Stimulated activated CD8-positive, alpha-beta memory T cell treated with anti-CD3 and anti-CD28 coated beads, Interleukin-2, amount 100 ng/mL, for 1 hour (primary cell): ENCODE data around the gene FARP1.

ENCODE experiments used
- DNase-seq, 2 donors: peaks; one replicate each; pipeline ENCODE4 v3.0.0-alpha.2; 2020; ENCODE audit warnings: low read depth in 2 of 2

Gene FARP1

DNA sequence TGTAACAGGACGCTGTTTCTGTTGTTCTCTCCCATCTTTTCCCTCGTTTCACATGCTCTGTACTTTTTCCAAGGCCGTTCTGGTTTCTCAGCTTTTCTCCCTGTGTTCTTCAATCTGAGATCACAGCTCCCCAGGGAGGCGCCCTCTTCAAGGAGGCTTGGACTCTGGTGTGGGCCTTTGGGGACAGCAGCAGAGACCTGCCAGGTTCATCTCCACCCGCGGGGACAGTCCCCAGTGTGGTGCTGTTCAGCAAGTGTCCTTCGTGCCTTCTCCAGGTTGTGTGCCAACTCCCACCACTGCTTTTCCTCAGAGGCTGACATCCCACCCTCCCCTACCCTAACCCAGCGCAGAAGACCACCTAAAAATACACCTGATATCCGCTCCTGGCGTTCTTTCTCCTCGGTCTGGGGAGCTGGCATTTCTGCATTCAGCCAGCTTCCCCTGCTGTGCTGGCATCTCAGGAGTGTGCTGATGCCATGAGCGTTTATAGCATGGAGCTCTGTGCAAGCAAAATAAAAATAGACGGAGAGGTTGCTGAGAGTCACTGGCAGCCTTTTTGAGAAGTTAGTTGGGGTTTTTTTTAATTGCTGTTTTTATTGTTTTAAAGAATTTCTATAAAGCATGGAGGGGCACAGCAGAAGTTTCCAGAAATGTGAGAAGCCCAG, 284.6 kb downstream of the FARP1 start:
- DNase-seq = no peak

DNA sequence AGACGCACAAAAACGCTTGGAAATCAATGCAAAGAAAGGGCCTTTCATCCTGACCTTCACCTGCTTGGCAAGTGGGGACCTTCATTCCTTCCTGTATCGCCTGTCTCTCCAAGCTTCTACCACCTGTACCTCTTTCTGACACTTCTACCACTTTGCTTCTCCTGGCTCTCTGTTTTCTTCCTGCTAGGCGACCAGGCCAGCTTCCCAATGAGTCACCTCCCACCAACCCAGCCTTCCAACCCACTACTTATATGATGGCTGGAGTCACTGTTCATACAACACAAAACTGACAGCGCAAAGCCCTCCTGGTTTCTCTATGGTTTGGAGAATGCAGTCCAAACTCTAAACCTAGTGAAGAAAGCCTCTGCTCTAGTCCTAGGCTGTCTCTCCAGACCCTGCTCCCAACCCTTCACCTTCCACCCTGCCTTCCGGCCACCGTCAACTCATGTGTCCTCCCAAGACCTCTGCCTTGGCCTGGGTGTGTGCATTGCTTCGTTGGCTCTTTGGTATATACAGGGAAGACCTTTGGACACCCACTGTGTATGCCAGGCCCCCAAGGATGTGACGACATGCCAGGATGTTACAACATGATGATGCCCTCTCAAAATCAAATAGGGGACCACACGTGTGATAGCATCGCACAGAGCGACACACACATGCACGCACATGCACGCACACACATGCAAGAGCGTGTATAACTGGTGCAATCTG, 285.5 kb downstream of the FARP1 start:
- no peak for DNase-seq

DNA sequence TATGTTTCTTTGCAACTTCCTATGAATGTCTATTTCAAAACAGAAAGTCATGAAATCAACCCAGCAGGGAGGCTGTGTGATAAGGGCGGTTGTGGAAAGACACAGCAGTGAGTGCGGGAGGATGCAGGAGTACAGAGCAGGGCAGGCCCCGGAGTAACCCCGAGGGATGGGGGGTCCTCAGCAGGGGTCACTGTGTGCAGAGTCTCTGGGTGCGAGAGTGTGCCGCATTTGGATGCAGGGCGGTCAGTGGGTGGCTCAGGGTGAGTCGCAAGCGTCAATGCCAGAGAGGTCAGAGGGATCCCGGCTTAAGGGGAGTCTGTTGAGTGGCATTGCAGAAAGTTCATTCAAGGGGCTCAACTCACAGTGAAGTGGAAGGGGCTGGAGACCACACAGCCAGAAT, 286.2 kb downstream of the FARP1 start:
- no peak for DNase-seq

DNA sequence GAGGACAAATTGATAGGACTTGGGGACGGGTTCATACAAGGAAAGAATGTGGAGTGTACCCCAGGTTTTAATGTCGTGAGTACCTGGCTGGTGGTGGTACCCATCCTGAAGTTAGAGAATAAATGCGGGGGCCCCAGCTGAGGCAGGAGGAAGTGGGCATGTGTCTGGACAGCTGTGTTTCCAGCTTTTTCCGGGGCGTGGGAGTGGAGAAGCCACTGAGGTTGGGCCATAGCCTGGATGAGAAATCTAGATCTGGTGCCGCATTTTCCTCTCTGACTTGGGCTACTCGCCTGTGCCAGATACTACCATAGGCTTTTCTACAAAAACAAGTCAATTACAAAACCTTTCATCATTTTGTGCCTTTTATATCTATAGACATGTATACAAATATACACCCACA, 286.6 kb downstream of the FARP1 start:
- DNase-seq = no peak

DNA sequence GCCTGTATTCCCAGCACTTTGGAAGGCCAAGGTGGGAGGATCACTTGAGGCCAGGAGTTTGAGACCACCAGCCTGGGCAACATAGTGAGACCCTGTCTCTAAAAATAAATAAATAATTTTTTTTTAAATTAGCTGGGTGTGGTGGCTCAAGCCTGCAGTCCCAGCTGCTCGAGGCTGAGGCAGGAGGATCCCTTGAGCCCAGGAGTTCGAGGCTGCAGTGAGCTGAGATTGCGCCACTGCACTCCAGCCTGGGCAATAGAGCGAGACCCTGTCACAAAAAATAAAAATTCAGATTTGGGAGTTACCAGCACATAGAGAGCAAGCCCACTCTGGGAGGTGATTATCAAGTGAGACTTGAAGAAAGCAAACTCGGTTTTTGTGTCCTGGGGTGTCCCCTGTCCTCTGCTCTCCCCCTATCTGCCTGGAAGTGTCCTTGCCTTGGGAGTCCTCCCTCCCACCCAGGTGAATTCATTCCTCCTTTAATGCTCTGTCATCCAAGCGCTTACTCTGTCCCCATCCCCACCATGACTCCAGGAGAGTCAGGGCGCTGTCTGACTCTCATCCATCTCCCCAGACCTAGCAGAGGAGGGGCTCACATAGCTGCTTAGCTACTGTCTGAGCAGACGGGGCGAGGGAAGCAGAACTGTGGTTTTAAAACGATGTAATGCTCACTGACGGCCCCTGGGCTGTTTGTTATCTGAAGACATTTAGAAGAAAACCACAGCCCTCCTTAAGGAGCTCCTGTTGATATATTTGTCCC, 287.3 kb downstream of the FARP1 start:
- no peak for DNase-seq

DNA sequence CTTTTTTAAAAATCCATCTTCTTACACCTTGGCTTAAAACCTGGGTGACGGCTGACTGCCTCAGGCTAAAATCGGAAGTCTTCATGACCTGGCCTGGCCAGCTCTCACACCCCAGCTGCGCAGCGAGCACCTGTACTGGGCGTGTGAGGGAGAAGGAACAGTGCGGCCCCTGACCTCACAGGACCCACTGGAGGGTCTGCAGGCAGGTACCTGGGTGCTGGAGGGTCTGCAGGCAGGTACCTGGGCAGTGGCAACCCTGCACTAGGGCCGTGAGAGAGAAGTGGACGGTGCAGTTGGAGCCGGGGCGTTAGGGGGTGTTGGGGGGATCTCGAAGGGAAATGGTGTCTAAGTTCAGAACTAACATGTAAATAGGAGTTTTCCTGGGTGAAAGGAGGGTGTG, 289.7 kb downstream of the FARP1 start:
- no peak for DNase-seq

DNA sequence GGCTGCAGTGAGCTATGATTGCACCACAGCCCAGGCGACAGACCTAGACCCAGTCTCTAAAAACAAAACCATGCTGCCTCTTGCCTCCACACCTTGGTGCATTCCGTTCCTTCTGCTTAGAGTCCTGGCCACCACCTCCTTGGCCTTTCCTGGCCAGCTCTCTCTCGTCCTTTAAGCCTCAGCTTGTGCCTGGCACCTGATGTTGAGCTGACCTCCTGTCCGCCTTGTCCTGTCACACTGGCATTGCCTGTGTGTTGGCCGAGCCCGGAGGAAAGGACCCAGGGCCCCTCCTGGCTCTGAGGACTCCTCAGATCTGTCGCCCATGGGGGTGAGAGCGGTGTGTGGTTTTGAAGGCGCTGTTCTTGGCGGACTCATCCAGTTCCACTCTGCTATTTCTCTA, 290.8 kb downstream of the FARP1 start:
- DNase-seq = no peak

DNA sequence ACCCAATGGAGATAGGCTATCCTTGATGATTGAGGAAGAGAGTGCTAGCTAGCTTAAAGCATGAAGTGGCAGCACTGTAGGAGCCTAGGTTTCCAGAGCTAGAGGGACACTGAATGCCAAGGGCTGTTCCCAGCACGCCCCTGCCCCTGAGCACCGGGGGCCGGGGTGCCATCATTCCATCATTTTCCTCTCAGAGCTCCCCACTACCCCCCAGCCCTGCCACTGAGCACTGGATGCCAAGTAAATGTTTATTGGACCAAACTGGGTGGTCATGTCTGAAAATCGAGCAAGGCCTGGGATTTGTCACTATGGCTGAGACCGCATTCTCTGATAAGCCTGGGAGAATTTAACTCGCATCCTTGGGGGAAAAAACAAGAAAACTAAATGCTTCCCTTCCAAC, 291.2 kb downstream of the FARP1 start:
- DNase-seq = no peak

DNA sequence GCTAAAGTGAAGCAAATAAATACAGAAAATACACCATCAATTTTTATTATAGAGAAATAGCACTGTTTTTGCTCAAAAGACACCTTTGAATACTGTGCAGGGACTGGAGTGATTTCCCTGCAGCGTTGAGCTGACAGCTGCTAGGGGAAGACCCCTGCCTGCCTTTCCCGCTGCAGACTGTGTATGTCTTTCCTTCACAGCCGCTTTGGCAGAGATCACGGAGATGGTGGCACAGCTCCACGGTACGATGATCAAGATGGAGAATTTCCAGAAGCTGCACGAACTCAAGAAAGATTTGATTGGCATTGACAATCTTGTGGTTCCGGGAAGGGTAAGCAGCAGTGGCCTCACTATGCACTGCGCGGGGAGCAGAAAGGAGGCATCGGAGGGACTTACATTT, 292.5 kb downstream of the FARP1 start:
- no peak for DNase-seq

DNA sequence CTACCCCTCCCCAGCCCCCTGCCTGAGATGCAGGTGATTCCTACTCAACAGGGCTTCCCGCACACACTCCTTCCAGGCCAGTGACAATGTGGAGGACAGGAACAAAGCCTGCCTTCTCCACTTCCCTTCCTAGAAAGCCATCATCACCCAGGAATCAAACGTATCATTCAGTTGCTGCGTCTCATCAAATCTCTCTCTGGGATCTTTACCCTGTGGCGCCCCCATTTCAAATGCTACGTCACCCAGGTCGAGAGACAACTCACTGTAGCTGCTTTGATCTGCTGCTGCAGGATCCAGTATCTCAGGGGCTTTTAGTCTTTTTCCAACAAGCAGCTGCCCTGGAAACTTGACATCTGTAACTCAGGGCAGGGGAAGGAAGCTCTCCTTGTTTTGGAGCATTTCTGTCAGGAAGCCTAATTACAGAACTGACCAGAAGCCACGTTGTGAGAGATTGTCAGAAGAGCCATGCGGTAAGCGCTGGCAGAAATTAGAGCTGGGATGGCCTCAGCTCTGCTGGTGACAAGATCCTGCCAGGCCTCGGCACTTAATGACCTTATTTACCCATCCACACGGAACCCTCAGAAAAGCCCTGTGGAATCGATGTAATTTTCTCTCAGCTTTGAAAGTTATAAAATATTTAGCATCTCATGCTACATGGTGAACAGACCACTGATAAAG, 293.5 kb downstream of the FARP1 start:
- no peak for DNase-seq

DNA sequence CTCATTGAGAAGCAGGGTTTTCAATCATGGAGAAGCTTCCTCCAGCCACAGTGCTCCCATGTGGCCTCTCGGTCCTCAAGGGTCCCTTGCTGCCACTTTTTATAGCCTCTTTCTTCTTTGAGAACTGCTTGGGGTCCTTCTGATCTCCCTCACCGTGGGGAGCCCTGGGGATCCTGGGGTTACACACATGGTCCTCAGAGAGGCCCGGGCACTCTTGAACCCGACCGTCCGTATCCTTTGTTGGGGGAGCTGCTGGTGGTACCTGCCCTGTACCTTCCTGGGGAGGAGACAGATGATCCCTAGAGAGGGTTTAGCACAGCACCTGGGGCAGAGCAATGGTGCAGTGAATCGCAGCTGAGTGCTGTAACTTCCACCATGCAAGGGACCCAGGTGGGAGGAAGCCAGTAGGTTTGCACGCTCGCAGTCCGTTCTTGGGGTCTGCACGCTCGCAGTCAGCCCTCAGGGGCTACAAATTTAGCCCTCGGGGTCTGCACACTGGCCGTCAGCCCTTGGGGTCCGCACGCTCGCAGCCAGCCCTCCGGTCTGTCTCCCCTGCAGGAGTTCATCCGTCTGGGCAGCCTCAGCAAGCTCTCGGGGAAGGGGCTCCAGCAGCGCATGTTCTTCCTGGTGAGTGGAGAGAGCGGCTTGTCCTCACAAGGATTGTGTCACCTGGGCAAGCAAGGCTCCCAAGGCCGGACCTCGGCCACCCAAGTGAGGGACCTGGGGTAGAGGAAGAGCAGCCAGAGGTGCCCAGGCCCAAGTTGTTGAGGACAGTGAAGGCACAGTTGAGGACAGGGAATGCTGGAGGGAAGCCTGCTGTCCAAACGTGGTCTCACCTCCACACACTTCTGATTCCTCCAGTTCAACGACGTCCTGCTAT, 295.6 kb downstream of the FARP1 start:
- DNase-seq = no peak

DNA sequence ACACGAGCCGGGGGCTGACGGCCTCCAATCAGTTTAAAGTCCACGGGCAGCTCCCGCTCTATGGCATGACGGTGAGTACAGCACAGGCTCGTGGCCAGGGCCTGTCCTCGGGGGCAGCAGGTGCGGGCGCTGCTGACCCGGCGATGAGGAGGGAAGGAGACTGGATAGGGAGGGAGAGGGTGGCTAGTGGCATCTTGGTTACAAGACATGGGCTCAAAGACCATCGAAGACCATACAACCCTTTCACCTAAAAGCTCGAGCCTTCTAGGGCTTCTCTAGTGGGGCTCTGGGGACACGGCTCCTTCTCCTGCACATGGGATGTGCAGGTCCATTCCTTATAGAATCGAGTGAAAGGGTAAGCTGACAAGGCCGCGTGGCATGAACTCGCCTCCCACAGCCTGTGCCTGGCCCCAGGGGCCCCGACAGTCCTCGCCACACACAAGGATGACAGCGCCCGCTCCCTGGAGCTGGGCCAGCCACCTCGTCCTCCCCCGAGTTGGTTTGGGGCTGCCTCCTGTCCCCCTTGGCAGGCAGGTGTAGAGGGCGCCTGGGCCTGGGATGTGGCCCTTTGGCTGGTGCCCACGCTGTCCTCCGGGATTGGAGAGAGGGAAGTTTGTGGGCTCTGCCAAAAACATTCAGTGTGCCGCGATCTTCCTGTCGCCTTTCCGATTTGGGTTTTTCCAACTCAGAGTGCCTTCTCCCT, 296.4 kb downstream of the FARP1 start:
- no peak for DNase-seq

DNA sequence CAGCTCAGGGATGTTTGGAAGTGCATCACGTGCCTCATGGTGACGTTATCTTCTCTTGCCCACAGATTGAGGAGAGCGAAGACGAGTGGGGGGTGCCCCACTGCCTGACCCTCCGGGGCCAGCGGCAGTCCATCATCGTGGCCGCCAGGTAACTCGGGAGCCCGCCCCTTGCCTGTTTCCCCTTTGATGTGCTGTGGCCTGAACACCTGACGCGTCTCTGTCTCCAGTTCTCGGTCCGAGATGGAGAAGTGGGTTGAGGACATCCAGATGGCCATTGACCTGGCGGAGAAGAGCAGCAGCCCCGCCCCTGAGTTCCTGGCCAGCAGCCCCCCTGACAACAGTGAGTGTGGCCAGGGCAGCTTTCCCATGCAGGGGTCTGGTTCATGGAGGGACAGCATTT, 297.0 kb downstream of the FARP1 start:
- DNase-seq = no peak

DNA sequence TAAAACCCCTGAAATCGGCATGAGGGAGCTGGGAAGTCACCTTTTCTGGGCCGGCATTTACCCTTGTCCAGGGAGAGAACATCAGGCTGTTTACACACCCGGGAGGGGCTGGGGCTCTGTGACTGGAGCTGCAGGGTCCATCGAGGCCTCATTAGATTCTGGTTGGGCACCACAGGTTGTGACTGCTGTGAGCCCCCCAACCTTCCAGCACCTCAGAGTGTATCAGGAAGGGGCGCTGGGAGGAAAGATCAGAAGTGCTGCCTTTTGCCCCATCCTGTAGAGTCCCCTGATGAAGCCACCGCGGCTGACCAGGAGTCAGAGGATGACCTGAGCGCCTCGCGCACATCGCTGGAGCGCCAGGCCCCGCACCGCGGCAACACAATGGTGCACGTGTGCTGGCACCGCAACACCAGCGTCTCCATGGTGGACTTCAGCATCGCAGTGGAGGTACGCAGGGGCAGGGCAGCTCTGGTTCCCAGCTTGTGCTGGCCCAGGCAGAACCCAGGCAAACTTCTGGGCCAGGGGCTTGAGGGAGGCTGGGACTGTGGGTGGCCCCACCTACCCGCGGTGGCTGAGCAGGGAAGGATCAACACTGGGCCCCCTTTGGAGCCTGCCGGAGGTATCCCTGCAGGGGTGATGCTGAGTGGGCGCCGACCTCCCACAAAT, 297.6 kb downstream of the FARP1 start:
- DNase-seq = no peak

DNA sequence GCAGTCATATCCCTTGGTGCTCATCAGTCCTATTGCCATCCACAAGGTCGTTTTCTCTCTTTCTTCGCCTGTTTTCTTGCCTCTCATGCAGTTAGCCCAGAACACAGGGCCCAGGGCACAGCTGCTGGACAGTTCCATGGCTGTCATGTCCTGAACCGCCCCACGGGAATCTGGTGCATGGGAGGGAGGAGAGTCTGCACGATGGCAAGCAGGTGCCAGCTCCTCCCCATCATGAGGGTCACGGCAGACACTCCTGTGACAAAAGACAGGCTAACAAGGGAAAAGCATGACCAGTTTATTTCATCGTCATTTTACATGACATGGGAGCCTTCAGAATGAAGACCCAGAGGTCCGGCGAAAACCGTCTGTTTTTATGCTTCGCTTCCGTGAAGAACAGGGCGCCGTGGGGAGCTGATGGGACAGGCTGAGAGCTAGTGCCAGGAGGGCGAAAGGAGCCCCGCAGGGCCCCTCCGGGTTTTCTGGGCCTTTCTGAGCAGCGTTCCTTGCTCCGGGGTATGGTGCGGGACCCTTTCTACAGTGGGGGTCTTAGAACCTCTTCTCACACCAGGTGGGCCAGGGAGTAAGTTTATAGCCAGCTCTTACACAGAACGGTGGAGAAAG, 298.3 kb downstream of the FARP1 start:
- no peak for DNase-seq

DNA sequence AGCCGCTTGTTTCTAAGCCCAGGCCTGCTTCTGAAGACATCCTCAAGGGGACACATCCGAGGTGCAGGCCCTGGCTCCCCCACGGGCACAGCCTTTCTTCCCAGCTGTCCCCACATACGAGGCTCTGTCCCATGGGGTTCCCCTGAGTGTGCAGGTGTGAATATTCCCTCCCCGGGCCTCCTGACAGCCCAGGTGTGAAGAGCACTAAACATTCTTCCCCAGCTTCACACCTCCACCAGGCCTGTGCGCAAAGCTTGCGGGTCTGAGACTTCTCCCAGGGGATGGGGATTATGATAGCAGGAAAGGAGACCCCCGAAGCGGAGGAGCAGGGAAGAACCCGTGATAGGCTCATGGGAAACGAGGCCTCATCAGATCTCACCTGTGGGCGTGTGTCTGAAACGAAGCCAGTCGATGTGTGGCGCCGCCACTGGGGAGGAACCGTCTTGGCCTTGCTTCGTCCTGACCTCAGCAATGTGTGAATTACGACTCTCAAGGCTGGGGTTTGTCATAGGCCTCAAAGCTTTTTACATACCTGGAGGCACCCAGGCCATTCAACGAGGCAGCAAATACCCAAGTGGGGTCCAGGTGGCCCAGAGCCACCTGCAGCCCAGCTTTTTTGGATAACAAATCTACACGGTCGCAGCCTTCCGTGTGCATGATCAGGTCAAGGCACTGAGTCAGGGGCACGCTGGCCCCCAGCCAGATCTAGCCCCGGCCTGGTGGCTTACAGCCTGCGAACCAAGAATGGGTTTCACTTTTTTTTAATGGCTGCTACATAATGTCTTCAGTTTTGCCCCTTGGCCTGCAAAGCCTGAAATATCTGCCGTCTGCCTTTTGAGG, 299.7 kb downstream of the FARP1 start:
- no peak for DNase-seq

DNA sequence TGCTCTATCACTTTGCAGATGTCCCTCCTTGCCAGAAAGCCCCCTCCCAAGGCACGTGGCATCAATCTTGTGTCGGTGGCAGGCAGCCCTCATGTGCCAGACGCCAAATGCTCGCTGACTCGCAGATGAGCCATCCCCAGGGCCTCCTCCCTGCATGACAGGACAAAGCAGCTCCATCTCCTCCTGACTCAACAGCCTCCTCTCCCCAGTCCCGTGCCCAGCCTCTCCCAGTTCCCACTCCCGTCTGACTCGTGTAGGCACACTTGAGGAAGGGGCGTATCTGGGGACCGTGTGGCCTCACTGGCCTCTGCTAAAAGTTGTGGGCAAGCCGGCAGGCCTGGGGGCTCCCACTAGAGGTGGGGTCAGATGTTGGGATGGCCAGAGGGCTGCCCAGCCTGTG, 300.4 kb downstream of the FARP1 start:
- no peak for DNase-seq

DNA sequence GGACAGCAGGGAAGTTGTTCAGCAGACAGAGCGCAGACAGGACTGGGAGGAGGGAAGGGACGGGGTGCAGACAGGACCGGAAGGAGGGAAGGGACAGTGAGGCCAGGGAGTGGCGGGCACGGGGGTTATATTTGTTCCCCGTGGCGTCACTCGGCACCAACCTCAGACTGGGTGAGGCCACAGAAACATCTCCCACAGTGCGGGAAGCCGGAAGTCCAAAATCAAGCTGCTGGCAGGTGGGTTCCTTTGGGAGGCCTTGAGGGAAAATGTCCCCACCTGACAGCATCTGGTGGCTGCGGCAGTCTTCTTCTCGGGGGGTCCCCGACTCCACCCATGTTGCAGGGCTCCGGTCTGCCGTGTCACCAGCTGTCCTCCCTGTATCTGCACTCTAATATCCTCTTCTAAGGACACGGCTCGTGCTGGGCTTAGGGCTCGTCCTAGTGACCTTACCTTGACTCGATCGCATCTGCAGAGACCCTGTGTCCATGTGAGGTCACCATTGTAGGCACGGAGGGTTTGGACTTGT, 301.0 kb downstream of the FARP1 start:
- DNase-seq = no peak

DNA sequence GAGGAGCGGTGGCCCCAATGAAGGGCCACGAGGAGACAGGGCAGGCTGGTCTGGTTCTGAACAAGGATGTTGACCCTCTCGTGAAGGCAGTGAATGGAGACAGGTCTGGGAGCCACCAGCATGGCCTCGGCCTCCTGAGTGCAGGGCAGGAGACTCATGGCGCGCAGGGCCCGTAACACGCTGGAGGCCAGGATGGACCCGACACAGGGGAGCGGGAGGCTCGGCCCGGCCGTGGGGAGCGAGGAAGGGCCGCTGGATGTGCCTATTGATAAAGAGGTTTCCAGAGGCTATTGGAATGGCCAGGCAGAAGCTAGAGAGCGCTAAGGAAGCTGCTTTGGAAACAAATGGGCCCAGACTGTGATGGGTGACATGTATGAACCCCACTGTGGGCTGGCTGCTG, 301.5 kb downstream of the FARP1 start:
- no peak for DNase-seq
